A673 (cell line): ENCODE data around the gene TOP2B. TPM values are rescaled to one million over a fixed set of nuclear protein-coding genes. Genes with fewer than 3 reads are reported as not detected.

Source experiments
- BruUV-seq: library from RNA; stranded (reverse); fragments of 400-500 nt; replicated peaks from 2 replicates; lab custom pipeline; 2021; lab: Mats Ljungman, UMichigan
- CTCF ChIA-PET: fragments of 300-600 bp; sonication (Branson Sonifier 250); formaldehyde crosslinking; loops from one replicate; lab custom pipeline; 2022; ENCODE audit warnings: antibody characterized with exemption; lab: Charles Lee
- POLR2A ChIA-PET: fragments of 300-600 bp; sonication (Branson Sonifier 250); formaldehyde crosslinking; loops from one replicate; lab custom pipeline; 2022; ENCODE audit warnings: antibody characterized with exemption; ENCODE audit not compliant: low non-redundant PET; lab: Charles Lee
- DNase-seq: peaks from one replicate; pipeline ENCODE4 v3.0.0-alpha.2; 2015; ENCODE audit warnings: low spot score
- H3K27ac ChIP-seq: fragments of 200-600 bp; sonication (generic); 2 replicates; pipeline ENCODE4 v1.5.1; 2016; ENCODE audit warnings: mixed run types, low read depth, mild to moderate bottlenecking, mixed read lengths, antibody characterized with exemption, low read length; ENCODE audit not compliant: poor library complexity, severe bottlenecking
- H3K27me3 ChIP-seq: fragments of 200-600 bp; sonication (generic); replicated peaks from 2 replicates; pipeline ENCODE4 v1.6.1; 2017; ENCODE audit warnings: mixed run types, low read depth, mild to moderate bottlenecking, mixed read lengths, antibody characterized with exemption, low read length; ENCODE audit not compliant: insufficient read depth, poor library complexity
- H3K36me3 ChIP-seq: fragments of 200-600 bp; sonication (generic); 2 replicates; pipeline ENCODE4 v1.6.1; 2016; ENCODE audit warnings: mixed run types, mild to moderate bottlenecking, mixed read lengths, antibody characterized with exemption, low read length; ENCODE audit not compliant: insufficient read depth, poor library complexity, severe bottlenecking
- H3K4me1 ChIP-seq: fragments of 200-600 bp; sonication (generic); 2 replicates; pipeline ENCODE4 v1.6.1; 2017; ENCODE audit warnings: mixed run types, mild to moderate bottlenecking, mixed read lengths, antibody characterized with exemption, low read length; ENCODE audit not compliant: insufficient read depth, poor library complexity, severe bottlenecking
- H3K4me3 ChIP-seq: fragments of 200-600 bp; sonication (generic); 2 replicates; pipeline ENCODE4 v1.5.1; 2016; ENCODE audit warnings: low read depth, mixed run types, mild to moderate bottlenecking, mixed read lengths, low read length; ENCODE audit not compliant: poor library complexity, severe bottlenecking
- H3K9me3 ChIP-seq: fragments of 200-600 bp; sonication (generic); 2 replicates; pipeline ENCODE4 v1.6.1; 2016; ENCODE audit warnings: mixed run types, low read depth, mild to moderate bottlenecking, mixed read lengths, antibody characterized with exemption, low read length; ENCODE audit not compliant: poor library complexity, severe bottlenecking
- EZH2 ChIP-seq: fragments of 200-600 bp; sonication (generic); IDR thresholded peaks from 2 replicates; pipeline ENCODE4 v1.6.1; 2017; ENCODE audit warnings: borderline replicate concordance, low read depth, mild to moderate bottlenecking, mixed read lengths, antibody characterized with exemption, low read length; ENCODE audit not compliant: poor library complexity, severe bottlenecking
- intact Hi-C: fragments of 100-400 bp; cut with micrococcal nuclease; formaldehyde crosslinking; loops from one replicate; pipeline ENCODE4 v1.10.0; 2022; ENCODE audit not compliant: unreplicated experiment
- total RNA-seq: library from RNA; stranded (reverse); gene quantifications from 2 replicates; pipeline ENCODE4 v1.2.3, GENCODE V29; 2021
- TF ChIP-seq, protein P1 (sequence below): fragments of 300-800, 200-600 bp; sonication (generic); conservative IDR thresholded peaks from 2 replicates; pipeline ENCODE4 v1.5.1; 2017; ENCODE audit warnings: low read depth, mild to moderate bottlenecking, antibody characterized with exemption, low read length, moderate library complexity, mixed read lengths

The TOP2B gene
- total RNA-seq, 1 experiment from 2014 or later = 154 TPM

- no peak for DNase-seq
- Histone ChIP-seq H3K4me3 (no peak overlapping the region), H3K4me1 (no peaks in the 10 kb centered on the region), H3K36me3 (no peaks in the 10 kb centered on the region), H3K9me3 (no peaks in the 10 kb centered on the region), H3K27ac (no peak overlapping the region), H3K27me3 (no peaks in the 10 kb centered on the region)
- no TSS peak for BruUV-seq
- intact Hi-C loops = no loop called here
- TF ChIP-seq, protein P1, sequence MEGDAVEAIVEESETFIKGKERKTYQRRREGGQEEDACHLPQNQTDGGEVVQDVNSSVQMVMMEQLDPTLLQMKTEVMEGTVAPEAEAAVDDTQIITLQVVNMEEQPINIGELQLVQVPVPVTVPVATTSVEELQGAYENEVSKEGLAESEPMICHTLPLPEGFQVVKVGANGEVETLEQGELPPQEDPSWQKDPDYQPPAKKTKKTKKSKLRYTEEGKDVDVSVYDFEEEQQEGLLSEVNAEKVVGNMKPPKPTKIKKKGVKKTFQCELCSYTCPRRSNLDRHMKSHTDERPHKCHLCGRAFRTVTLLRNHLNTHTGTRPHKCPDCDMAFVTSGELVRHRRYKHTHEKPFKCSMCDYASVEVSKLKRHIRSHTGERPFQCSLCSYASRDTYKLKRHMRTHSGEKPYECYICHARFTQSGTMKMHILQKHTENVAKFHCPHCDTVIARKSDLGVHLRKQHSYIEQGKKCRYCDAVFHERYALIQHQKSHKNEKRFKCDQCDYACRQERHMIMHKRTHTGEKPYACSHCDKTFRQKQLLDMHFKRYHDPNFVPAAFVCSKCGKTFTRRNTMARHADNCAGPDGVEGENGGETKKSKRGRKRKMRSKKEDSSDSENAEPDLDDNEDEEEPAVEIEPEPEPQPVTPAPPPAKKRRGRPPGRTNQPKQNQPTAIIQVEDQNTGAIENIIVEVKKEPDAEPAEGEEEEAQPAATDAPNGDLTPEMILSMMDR = no peak
- TF ChIP-seq EZH2 = no peak
- CTCF ChIA-PET = no interaction called here
- POLR2A ChIA-PET = no interaction called here
These were observed 43.3 kb upstream of the TOP2B start for GRCh38 chr3:25708036-25708435.

DNA sequence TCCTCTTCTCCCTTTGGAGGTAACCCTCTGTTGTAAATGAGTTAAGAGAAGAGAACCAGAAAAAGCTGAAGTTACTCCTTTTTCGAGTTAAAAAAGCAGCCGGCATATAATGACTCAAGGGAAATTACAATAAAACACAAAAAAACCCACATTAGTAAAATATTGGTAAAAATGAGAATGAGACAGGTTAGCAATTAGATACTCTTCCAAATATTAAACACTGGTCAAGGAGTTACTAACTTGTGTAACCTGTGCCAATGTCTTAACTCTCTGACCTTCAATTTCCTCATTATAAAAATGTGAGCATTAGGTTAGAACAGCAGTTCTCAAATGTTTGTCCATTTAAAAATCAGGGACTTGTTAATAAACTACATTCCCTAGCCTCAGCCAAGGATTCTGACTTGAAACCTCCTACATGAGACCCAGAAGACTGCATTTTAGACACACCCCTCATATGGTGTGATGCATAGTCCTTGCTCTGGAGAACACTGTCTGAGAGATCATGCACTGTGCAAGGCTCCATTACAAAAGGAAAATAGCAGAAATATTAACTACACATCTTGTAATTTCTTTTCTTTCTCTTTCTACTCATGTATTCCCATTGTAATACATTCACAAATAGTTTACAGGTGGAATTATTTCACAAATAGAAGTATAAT, 42.7 kb upstream of the TOP2B start:
- Histone ChIP-seq H3K4me3 (no peak overlapping the region), H3K4me1 (no peaks in the 10 kb centered on the region), H3K27me3 (no peaks in the 10 kb centered on the region), H3K36me3 (no peaks in the 10 kb centered on the region), H3K9me3 (no peaks in the 10 kb centered on the region), H3K27ac (no peak overlapping the region)
- intact Hi-C loops = no loop called here
- DNase-seq = no peak
- no TSS peak for BruUV-seq
- ChIA-PET CTCF (no interaction called here), POLR2A (no interaction called here)
- TF ChIP-seq EZH2 = no peak
- TF ChIP-seq, protein P1 = no peak

GRCh38 chr3:25706213-25706612, 41.5 kb upstream of the TOP2B start:
- no peak overlapping the region for H3K27ac ChIP-seq
- POLR2A ChIA-PET = no interaction called here
- H3K9me3 ChIP-seq = no peaks in the 10 kb centered on the region
- BruUV-seq = no TSS peak
- DNase-seq = no peak
- H3K4me3 ChIP-seq = no peak overlapping the region
- CTCF ChIA-PET = no interaction called here
- no peaks in the 10 kb centered on the region for H3K4me1 ChIP-seq
- H3K27me3 ChIP-seq = no peaks in the 10 kb centered on the region
- no peak for TF ChIP-seq EZH2
- intact Hi-C loops = no loop called here
- no peaks in the 10 kb centered on the region for H3K36me3 ChIP-seq

GRCh38 chr3:25697553-25697952, 32.8 kb upstream of the TOP2B start:
- no peaks in the 10 kb centered on the region for H3K9me3 ChIP-seq
- ChIA-PET CTCF (no interaction called here), POLR2A (no interaction called here)
- no TSS peak for BruUV-seq
- no peak for DNase-seq
- no peak overlapping the region for H3K27ac ChIP-seq
- H3K4me3 ChIP-seq = no peak overlapping the region
- no peaks in the 10 kb centered on the region for H3K4me1 ChIP-seq
- intact Hi-C loops = no loop called here
- H3K27me3 ChIP-seq = no peaks in the 10 kb centered on the region
- TF ChIP-seq EZH2 = no peak
- TF ChIP-seq, protein P1 = no peak
- no peaks in the 10 kb centered on the region for H3K36me3 ChIP-seq
